Chondrocyte (in vitro differentiated cells): ENCODE results near the gene MMD. TPM values are rescaled to one million over a fixed set of nuclear protein-coding genes. Genes with fewer than 3 reads are reported as not detected.
"Not testable (repeated sequence)": the region's sequence is repeated elsewhere in the genome, so short reads cannot be mapped to it uniquely, and the experiment has no call there.

ENCODE experiments used
- DNase-seq: peaks from one replicate; pipeline ENCODE4 v3.0.0; 2021; ENCODE audit warnings: mixed read lengths, low spot score
- H3K27ac Mint-ChIP-seq: one replicate; pipeline ENCODE4 v1.8.0; 2021; ENCODE audit warnings: mild to moderate bottlenecking, moderate library complexity, mixed read lengths; ENCODE audit not compliant: unreplicated experiment
- H3K27me3 Mint-ChIP-seq: 2 replicates; pipeline ENCODE4 v1.8.0; 2021; ENCODE audit warnings: low read depth, mixed read lengths
- H3K36me3 Mint-ChIP-seq: 2 replicates; pipeline ENCODE4 v1.8.0; 2021; ENCODE audit warnings: low read depth, mixed read lengths
- H3K4me1 Mint-ChIP-seq: 2 replicates; pipeline ENCODE4 v1.8.0; 2021; ENCODE audit warnings: low read depth, mild to moderate bottlenecking, mixed read lengths
- H3K4me3 Mint-ChIP-seq: one replicate; pipeline ENCODE4 v1.8.0; 2021; ENCODE audit warnings: mild to moderate bottlenecking, moderate library complexity, mixed read lengths; ENCODE audit not compliant: unreplicated experiment
- H3K9me3 Mint-ChIP-seq: 2 replicates; pipeline ENCODE4 v1.8.0; 2021; ENCODE audit warnings: low read depth, mixed read lengths
- CTCF ChIP-seq: fragments of 200-600 bp; sonication (generic); IDR thresholded peaks from 2 replicates; pipeline ENCODE4 v1.5.0; 2021; ENCODE audit warnings: antibody characterized with exemption, mild to moderate bottlenecking, moderate library complexity
- total RNA-seq: library from RNA; stranded (reverse); gene quantifications from 3 replicates; pipeline ENCODE4 v1.2.1, GENCODE V29; 2021

The MMD gene
- total RNA-seq, 1 donor from 2014 or later, result 8.2 TPM

DNA sequence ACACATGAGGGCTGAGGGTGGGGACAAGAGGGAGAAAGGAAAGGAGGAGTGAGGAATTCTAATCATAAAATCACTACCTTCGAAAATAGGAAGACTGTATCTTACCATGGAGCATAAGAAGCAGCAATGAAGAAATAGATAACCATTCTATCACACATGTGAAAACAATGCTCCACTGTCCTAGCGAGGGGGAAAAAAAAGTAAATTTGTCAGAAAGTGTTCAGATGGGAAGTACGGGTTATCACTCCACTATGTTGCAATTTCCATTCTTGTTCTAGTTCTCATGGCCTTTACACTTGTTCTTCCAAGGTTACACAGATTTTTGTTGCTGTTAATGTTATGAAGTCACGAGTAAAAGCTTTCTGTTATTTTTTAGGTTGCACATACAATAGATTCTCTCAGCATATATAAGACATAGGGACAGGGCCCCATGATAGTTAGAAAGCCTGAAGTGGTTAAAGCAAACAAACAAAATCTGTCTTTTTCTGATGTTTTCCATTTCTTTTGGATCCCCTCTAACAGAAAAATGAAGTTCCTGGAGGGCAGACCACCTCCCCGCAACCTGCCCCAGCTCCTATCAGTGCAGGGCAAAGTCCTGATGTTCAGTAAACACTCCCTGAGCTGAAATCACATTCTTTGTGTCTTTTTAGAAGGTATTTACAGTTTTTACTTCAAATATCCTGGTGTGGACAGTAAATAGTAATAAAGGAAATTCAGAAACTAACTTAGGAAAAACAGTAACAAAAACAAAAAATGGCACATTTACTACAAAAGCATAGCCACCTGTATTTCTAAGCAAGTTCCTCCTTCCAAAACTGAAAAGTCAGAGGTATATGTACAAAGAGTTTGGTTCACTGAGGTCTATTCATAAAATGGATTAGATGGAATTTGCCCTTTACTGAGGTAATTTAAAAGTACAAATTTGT, 13.7 kb downstream of the MMD start:
- no peaks in the 10 kb centered on the region for H3K9me3 Mint-ChIP-seq
- no peak for TF ChIP-seq CTCF
- no peak overlapping the region for H3K4me3 Mint-ChIP-seq
- no peak for DNase-seq
- no peak overlapping the region for H3K27ac Mint-ChIP-seq
- H3K4me1 Mint-ChIP-seq, result peaks cover 2% of the 10 kb centered on the region
- no peaks in the 10 kb centered on the region for H3K27me3 Mint-ChIP-seq
- H3K36me3 Mint-ChIP-seq, result peaks cover 12% of the 10 kb centered on the region

GRCh38 chr17:55405600-55405999, 16.0 kb downstream of the MMD start:
- H3K36me3 Mint-ChIP-seq, result peaks cover 12% of the 10 kb centered on the region

GRCh38 chr17:55404197-55404596, 17.4 kb downstream of the MMD start:
- not testable (repeated sequence) for H3K9me3 Mint-ChIP-seq, H3K27ac Mint-ChIP-seq, H3K36me3 Mint-ChIP-seq, H3K27me3 Mint-ChIP-seq, H3K4me1 Mint-ChIP-seq, DNase-seq, H3K4me3 Mint-ChIP-seq

More at GRCh38 chr17:55405600-55405999, 16.0 kb downstream of the MMD start:
- Mint-ChIP-seq H3K27ac (no peak overlapping the region), H3K27me3 (no peaks in the 10 kb centered on the region), H3K9me3 (no peaks in the 10 kb centered on the region), H3K4me1 (peaks cover 2% of the 10 kb centered on the region), H3K4me3 (no peak overlapping the region)
- DNase-seq, result no peak
- TF ChIP-seq CTCF, result no peak

- DNase-seq, result no peak
- TF ChIP-seq CTCF, result no peak
- peaks cover 2% of the 10 kb centered on the region for H3K9me3 Mint-ChIP-seq
- no peaks in the 10 kb centered on the region for H3K4me1 Mint-ChIP-seq
- no peak overlapping the region for H3K27ac Mint-ChIP-seq
- H3K27me3 Mint-ChIP-seq, result no peaks in the 10 kb centered on the region
- H3K36me3 Mint-ChIP-seq, result peaks cover 7% of the 10 kb centered on the region
- no peak overlapping the region for H3K4me3 Mint-ChIP-seq
Measured at GRCh38 chr17:55402374-55402773, 19.3 kb downstream of the MMD start.

DNA sequence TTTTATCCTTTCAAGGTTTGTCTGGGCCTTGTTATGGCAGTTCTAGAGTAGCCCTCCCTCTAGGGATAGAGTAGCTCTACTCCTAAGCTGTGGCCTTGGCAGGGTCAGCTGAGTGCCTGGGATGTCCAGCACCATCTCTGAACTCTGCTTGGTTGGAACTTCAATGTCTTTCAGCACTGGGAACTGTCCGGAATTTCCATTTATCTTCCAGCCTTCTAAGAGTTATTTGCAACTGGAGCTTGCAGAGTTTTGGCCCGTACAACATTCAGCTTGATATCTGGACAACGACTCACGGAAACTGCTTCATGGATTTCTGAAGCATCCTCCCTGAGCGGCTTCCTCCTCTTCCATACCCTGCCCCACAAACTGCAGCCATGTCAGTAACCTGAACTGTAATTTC, 22.9 kb downstream of the MMD start:
- H3K27ac Mint-ChIP-seq, result no peak overlapping the region
- no peak overlapping the region for H3K4me3 Mint-ChIP-seq
- H3K27me3 Mint-ChIP-seq, result no peaks in the 10 kb centered on the region
- DNase-seq, result no peak
- peaks cover 3% of the 10 kb centered on the region for H3K36me3 Mint-ChIP-seq
- no peaks in the 10 kb centered on the region for H3K4me1 Mint-ChIP-seq
- no peak for TF ChIP-seq CTCF
- H3K9me3 Mint-ChIP-seq, result peaks cover 2% of the 10 kb centered on the region
